ENCODE results near the gene TM4SF4.

DNA sequence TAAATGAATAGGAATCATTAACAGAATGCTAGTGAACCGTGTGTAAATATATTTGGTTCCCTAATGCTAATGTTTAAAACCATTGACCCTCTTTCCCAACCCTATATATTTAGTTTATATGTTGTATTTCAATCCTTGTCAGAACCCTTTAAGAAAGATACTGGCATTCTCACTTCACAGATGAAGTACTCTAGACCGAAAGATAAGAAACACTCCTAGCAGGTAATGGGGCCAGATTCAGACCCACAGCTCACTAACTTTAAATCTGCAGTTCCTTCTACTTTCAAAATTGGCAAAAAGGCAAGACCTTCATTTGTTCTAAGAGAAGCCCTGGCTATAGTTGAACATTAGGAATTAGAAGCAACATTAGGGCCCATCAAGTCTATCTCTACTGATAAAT is 42.3 kb upstream of the TM4SF4 start:
- TF ChIP-seq, protein P1, sequence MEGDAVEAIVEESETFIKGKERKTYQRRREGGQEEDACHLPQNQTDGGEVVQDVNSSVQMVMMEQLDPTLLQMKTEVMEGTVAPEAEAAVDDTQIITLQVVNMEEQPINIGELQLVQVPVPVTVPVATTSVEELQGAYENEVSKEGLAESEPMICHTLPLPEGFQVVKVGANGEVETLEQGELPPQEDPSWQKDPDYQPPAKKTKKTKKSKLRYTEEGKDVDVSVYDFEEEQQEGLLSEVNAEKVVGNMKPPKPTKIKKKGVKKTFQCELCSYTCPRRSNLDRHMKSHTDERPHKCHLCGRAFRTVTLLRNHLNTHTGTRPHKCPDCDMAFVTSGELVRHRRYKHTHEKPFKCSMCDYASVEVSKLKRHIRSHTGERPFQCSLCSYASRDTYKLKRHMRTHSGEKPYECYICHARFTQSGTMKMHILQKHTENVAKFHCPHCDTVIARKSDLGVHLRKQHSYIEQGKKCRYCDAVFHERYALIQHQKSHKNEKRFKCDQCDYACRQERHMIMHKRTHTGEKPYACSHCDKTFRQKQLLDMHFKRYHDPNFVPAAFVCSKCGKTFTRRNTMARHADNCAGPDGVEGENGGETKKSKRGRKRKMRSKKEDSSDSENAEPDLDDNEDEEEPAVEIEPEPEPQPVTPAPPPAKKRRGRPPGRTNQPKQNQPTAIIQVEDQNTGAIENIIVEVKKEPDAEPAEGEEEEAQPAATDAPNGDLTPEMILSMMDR (IDR thresholded peaks at IDR 0.05; ENCODE audit: low read length), result no peak
- TF ChIP-seq EZH2phosphoT487 (IDR thresholded peaks at IDR 0.05; ENCODE audit: low read length) (no peak), EZH2 (optimal IDR thresholded peaks at IDR 0.05; ENCODE audit: low read depth, low read length) (no peak)
